HEK293T (cell line): ENCODE data around the gene TMX1.

Source experiments
- CTCF ChIA-PET: fragments of 350-600 bp; formaldehyde crosslinking; extraction: SDS; loops from one replicate; lab custom pipeline; 2021; ENCODE audit warnings: antibody characterized with exemption, inconsistent platforms; lab: Yijun Ruan, JAX
- POLR2A ChIA-PET: fragments of 350-600 bp; formaldehyde crosslinking; extraction: SDS; loops from one replicate; lab custom pipeline; 2020; ENCODE audit warnings: antibody characterized with exemption, inconsistent platforms; lab: Yijun Ruan, JAX
- DNase-seq: peaks from one replicate; pipeline ENCODE4 v3.0.0; 2012; ENCODE audit warnings: mixed read lengths; ENCODE audit errors: extremely low spot score
- ARNT ChIP-seq: fragments of 450-650 bp; IDR thresholded peaks from 2 replicates; pipeline ENCODE4 v1.6.1; 2017; ENCODE audit warnings: mild to moderate bottlenecking
- BHLHE40 ChIP-seq: fragments of 450-650 bp; IDR thresholded peaks from 2 replicates; pipeline ENCODE4 v1.6.1; 2016; ENCODE audit warnings: mild to moderate bottlenecking, moderate library complexity, borderline replicate concordance
- CTBP1 ChIP-seq: fragments of 450-650 bp; IDR thresholded peaks from 2 replicates; pipeline ENCODE4 v1.6.1; 2016; ENCODE audit warnings: borderline replicate concordance
- ELF4 ChIP-seq: fragments of 450-650 bp; IDR thresholded peaks from 2 replicates; pipeline ENCODE4 v1.6.1; 2017; ENCODE audit warnings: antibody characterized with exemption
- FOXA1 ChIP-seq: fragments of 450-650 bp; IDR thresholded peaks from 2 replicates; pipeline ENCODE4 v1.6.1; 2016; ENCODE audit warnings: mild to moderate bottlenecking
- FOXK2 ChIP-seq: fragments of 450-650 bp; IDR thresholded peaks from 2 replicates; pipeline ENCODE4 v1.6.1; 2016; ENCODE audit warnings: mild to moderate bottlenecking
- FOXM1 ChIP-seq: fragments of 450-650 bp; IDR thresholded peaks from 2 replicates; pipeline ENCODE4 v1.6.1; 2017; ENCODE audit warnings: mild to moderate bottlenecking, borderline replicate concordance
- HDGF ChIP-seq: fragments of 450-650 bp; IDR thresholded peaks from 2 replicates; pipeline ENCODE4 v1.6.1; 2017; ENCODE audit warnings: antibody characterized with exemption, borderline replicate concordance
- L3MBTL2 ChIP-seq: fragments of 450-650 bp; conservative IDR thresholded peaks from 2 replicates; pipeline ENCODE4 v1.6.1; 2016; ENCODE audit warnings: mild to moderate bottlenecking
- LEF1 ChIP-seq: fragments of 450-650 bp; IDR thresholded peaks from 2 replicates; pipeline ENCODE4 v1.6.1; 2017; ENCODE audit warnings: mild to moderate bottlenecking, borderline replicate concordance
- NFRKB ChIP-seq: fragments of 450-650 bp; IDR thresholded peaks from 2 replicates; pipeline ENCODE4 v1.6.1; 2016; ENCODE audit warnings: mild to moderate bottlenecking, moderate library complexity
- SP1 ChIP-seq: fragments of 450-650 bp; IDR thresholded peaks from 2 replicates; pipeline ENCODE4 v1.6.1; 2017
- SUZ12 ChIP-seq: fragments of 450-650 bp; IDR thresholded peaks from 2 replicates; pipeline ENCODE4 v1.6.1; 2016; ENCODE audit warnings: mild to moderate bottlenecking
- TARDBP ChIP-seq: fragments of 450-650 bp; IDR thresholded peaks from 2 replicates; pipeline ENCODE4 v1.6.1; 2016
- ZNF384 ChIP-seq: fragments of 450-650 bp; IDR thresholded peaks from 2 replicates; pipeline ENCODE4 v1.6.1; 2016
- TF ChIP-seq, protein P1 (sequence below): fragments of 450-650 bp; IDR thresholded peaks from 2 replicates; pipeline ENCODE4 v1.6.1; 2016

TMX1 gene

DNA sequence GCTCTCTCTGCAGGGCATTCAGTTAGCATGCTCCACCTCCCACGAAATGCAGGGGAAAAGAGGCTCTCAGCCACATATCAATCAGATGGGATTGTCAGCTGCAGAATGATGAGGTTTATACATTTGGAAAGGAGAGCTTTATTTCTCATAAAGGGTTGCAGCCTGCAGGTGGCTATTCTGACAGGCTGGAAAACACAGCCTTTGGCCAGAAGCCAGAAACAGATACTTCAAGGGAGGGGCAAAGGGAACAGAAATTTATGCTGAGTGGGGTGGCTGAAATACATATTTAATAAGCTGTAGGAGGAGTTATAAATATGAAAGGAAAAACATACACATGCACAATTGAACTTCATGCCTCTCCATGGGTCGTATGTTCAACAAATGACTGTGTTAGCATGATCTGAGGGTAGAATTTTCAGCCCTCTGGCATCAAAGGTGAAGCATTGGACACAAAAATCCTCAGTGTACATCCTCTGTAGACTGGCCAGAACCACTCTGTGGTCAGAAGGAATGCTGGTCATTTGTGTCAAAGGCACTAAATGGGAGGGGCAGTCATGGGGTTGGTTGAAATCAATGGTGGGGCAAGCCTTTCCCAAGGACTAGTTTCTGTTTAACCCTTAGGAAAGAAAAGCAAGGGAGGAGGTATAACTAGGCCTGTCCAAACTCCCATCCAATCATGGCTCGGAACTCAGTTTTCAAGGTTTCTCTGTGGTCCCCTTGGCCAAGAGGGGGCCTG is 62.4 kb downstream of the TMX1 start:
- DNase-seq = no peak
- TF ChIP-seq TARDBP (no peak), ARNT (no peak), FOXK2 (no peak), LEF1 (no peak), HDGF (no peak), BHLHE40 (no peak), ELF4 (no peak), CTBP1 (no peak), NFRKB (no peak), ZNF384 (no peak), FOXM1 (no peak), L3MBTL2 (no peak), SUZ12 (no peak)
- ChIA-PET CTCF (no interaction called here), POLR2A (no interaction called here)

DNA sequence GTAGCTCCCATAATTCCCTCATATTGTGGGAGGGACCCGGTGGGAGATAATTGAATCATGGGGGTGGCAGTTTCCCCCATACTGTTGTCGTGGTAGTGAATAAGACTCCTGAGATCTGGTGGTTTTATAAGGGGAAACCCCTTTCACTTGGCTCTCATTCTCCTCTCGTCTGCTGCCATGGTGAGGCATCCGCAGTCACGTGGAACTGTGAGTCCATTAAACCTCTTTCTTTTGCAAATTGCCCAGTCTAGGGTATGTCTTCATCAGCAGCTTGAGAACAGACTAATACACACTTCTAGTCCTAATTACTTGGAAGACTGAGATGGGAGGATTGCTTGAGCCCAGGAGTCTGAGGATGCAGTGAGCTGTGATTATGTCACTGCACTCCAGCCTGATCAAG is 64.4 kb downstream of the TMX1 start:
- no peak for DNase-seq
- CTCF ChIA-PET = no interaction called here
- POLR2A ChIA-PET = no interaction called here

DNA sequence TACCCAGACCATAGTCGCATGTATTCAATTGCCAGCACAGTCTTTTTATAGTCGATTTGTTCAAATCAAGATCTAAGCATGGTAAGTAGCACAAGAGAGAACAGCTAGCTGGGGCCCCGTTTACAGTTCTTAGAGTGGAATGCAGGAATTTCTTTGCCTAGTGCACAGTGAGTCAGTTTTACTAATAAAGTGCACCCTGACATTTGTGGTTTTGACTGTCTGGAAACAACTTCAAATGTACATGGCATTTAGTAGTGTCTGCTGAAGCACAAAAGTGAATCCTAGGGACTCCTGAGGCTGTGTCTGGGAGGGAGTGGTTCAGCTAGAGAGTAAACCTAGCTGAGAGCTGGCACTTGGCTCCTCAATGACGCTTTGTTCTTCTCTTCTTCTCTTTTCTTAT is 64.9 kb downstream of the TMX1 start:
- DNase-seq = no peak
- TF ChIP-seq HDGF = no peak
- no peak for TF ChIP-seq TARDBP
- TF ChIP-seq SUZ12 = no peak
- no peak for TF ChIP-seq BHLHE40
- no peak for TF ChIP-seq FOXM1
- TF ChIP-seq, protein P1, sequence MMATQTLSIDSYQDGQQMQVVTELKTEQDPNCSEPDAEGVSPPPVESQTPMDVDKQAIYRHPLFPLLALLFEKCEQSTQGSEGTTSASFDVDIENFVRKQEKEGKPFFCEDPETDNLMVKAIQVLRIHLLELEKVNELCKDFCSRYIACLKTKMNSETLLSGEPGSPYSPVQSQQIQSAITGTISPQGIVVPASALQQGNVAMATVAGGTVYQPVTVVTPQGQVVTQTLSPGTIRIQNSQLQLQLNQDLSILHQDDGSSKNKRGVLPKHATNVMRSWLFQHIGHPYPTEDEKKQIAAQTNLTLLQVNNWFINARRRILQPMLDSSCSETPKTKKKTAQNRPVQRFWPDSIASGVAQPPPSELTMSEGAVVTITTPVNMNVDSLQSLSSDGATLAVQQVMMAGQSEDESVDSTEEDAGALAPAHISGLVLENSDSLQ = no peak
- no peak for TF ChIP-seq NFRKB
- no peak for TF ChIP-seq ZNF384
- no peak for TF ChIP-seq FOXA1
- TF ChIP-seq L3MBTL2 = no peak
- TF ChIP-seq ARNT = no peak
- TF ChIP-seq FOXK2 = no peak
- no peak for TF ChIP-seq LEF1
- TF ChIP-seq ELF4 = no peak
- ChIA-PET POLR2A (no interaction called here), CTCF (no interaction called here)

More for the DNA sequence above, 64.4 kb downstream of the TMX1 start:
- TF ChIP-seq ZNF384 = no peak
- TF ChIP-seq HDGF = no peak
- no peak for TF ChIP-seq ARNT
- no peak for TF ChIP-seq CTBP1
- TF ChIP-seq TARDBP = no peak
- TF ChIP-seq ELF4 = no peak
- no peak for TF ChIP-seq BHLHE40

DNA sequence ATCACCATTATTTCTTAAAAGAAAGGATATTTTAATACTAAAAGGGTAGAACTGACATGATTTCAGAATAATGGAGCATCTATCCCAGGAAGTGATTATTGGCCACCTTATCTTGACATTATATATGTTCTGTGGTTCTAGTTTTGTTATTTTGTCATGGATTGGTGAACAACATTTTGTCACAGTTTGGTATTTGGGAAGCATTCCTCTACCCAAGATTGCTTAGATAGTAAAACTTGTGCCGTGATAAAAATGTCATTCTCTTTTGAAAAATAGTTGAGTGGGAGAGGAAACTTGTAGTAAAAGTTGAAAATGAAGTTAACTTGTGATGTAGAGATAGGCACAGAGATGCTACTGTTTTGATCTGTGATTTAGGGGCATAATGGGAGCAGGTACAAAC is 65.7 kb downstream of the TMX1 start:
- ChIA-PET POLR2A (no interaction called here), CTCF (no interaction called here)
- TF ChIP-seq SP1 (no peak), FOXK2 (no peak), SUZ12 (no peak), LEF1 (no peak), ZNF384 (no peak), FOXM1 (no peak), L3MBTL2 (no peak), CTBP1 (no peak), HDGF (no peak), ELF4 (no peak), FOXA1 (no peak), TARDBP (no peak), ARNT (no peak), NFRKB (no peak), BHLHE40 (no peak)
- TF ChIP-seq, protein P1 = no peak
- DNase-seq = no peak
